Measurements from ENCODE around the gene DTNB. TPM values are rescaled to one million over a fixed set of nuclear protein-coding genes. Genes with fewer than 3 reads are reported as not detected.

DTNB gene
- total RNA-seq, 4 donors from 2014 or later, result 3.0 to 7.5 (median 4.3) TPM

- TF ChIP-seq POLR2A (IDR thresholded peaks at IDR 0.05; ENCODE audit: low read depth) (no peak), EP300 (IDR thresholded peaks at IDR 0.05) (no peak), POLR2AphosphoS5 (IDR thresholded peaks at IDR 0.05) (no peak), CTCF (IDR thresholded peaks at IDR 0.05) (no peak)
- Histone ChIP-seq H3K27me3 (peaks cover 0 to 8% (median 0%) of the 10 kb centered on the region in 4 donors), H3K4me1 (peaks cover 6 to 16% (median 15%) of the 10 kb centered on the region in 4 donors), H3K9me3 (no peaks in the 10 kb centered on the region), H3K4me3 (no peak overlapping the region), H3K27ac (replicated peaks in 1 of 4) (no peak overlapping the region), H3K36me3 (no peaks in the 10 kb centered on the region)
- intact Hi-C loops (cut with DNase I), result loop anchor here (10.0 kb wide), 1 partner anchor 300 kb away; no protein-coding TSS in a partner anchor
- DNase-seq (ENCODE audit: extremely low spot score), result no peak
- 57% methylated on average over 5 of the region's 5 CpGs for WGBS
Measured at GRCh38 chr2:25365241-25365640, 308.1 kb downstream of the DTNB start.

GRCh38 chr2:25363733-25364132 lies 309.6 kb downstream of the DTNB start:
- DNase-seq (ENCODE audit: extremely low spot score), result no peak
- intact Hi-C loops (cut with DNase I), result loop anchor here (10.0 kb wide), 1 partner anchor 301 kb away; no protein-coding TSS in a partner anchor
- no peak overlapping the region for H3K4me3 ChIP-seq
- H3K27ac ChIP-seq (replicated peaks in 1 of 4), result no peak overlapping the region
- WGBS, result 89% methylated on average over 7 of the region's 7 CpGs
- no peaks in the 10 kb centered on the region for H3K9me3 ChIP-seq
- H3K27me3 ChIP-seq, result peaks cover 0 to 12% (median 0%) of the 10 kb centered on the region in 4 donors
- H3K4me1 ChIP-seq, result peaks cover 6 to 16% (median 15%) of the 10 kb centered on the region in 4 donors
- no peak for TF ChIP-seq CTCF (IDR thresholded peaks at IDR 0.05)
- no peak for TF ChIP-seq EP300 (IDR thresholded peaks at IDR 0.05)
- no peak for TF ChIP-seq POLR2A (IDR thresholded peaks at IDR 0.05; ENCODE audit: low read depth)
- TF ChIP-seq POLR2AphosphoS5 (IDR thresholded peaks at IDR 0.05), result no peak
- no peaks in the 10 kb centered on the region for H3K36me3 ChIP-seq

DNA sequence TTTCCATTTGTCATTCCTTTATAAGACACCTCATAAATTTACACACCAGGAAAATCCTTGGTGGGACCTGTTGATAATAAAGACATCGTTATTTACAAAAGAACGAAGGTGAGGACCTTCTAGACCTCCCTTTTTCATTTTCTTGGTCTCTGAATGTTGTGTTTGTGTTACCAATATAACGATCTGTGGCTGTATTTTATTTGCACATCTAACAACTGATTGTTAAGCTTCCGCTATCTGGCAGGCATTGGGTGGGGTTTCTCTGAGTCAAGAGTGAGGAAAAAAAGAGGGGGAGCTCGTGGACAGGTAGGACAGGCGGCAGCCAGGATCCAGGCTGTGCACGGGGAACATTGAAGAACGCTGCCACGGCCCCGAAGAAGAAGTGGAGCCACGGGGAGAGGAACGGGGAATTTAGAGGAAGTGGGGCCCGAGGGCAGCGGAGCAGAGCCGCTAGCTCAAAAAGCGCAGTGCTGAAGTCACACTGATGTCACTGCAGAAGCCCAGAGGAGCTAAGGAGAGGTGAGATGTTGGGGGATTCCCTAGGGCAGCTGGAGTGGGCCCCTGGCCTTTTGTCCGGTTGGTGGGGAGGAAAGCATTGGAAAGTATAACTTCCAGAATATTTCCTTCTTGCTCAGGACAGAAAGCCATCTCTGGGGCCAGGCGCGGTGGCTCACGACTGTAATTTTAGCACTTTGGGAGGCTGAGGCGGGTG lies 310.8 kb downstream of the DTNB start:
- Histone ChIP-seq H3K27me3 (peaks cover 0 to 12% (median 0%) of the 10 kb centered on the region in 4 donors), H3K4me1 (peaks cover 6 to 16% (median 15%) of the 10 kb centered on the region in 4 donors), H3K27ac (replicated peaks in 1 of 4) (peak overlapping the region; percentile 54 to 69 (median 60)), H3K4me3 (peak overlapping the region; percentile 44 to 58 (median 50)), H3K9me3 (no peaks in the 10 kb centered on the region), H3K36me3 (no peaks in the 10 kb centered on the region)
- intact Hi-C loops (cut with DNase I), result loop anchor here (10.0 kb wide), 1 partner anchor 302 kb away; no protein-coding TSS in a partner anchor
- WGBS, result 54% methylated on average over 21 of the region's 21 CpGs
- TF ChIP-seq CTCF (IDR thresholded peaks at IDR 0.05) (no peak), POLR2A (IDR thresholded peaks at IDR 0.05; ENCODE audit: low read depth) (no peak), POLR2AphosphoS5 (IDR thresholded peaks at IDR 0.05) (no peak)
- DNase-seq (ENCODE audit: extremely low spot score), result no peak

DNA sequence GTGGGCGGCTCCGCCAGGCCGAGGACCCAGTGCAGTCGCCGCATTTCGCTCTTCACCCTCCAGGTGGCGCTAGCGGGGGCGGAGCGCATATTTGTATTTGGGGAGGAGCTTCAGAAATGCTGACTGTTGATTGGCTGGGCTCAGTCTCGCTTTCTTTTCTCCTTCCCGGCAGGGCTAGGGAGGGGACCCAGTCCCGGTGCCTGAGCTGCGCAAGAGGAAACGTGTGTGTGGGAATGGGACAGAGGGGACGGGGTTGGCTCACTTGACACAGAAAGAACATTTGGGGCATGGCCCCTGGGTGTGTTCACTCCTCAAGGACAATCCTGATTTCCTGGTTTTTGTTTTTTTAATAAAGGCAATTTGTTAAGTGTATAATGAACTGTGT lies 311.3 kb downstream of the DTNB start:
- H3K27me3 ChIP-seq, result peaks cover 0 to 12% (median 0%) of the 10 kb centered on the region in 4 donors
- H3K27ac ChIP-seq (replicated peaks in 1 of 4), result peak overlapping the region; percentile 54 to 69 (median 60)
- peaks cover 6 to 16% (median 15%) of the 10 kb centered on the region in 4 donors for H3K4me1 ChIP-seq
- H3K4me3 ChIP-seq, result peak overlapping the region; percentile 44 to 58 (median 50)
- H3K9me3 ChIP-seq, result no peaks in the 10 kb centered on the region
- DNase-seq (ENCODE audit: extremely low spot score), result peak; percentile 99
- under 1% methylated on average over 15 of the region's 16 CpGs for WGBS
- no peaks in the 10 kb centered on the region for H3K36me3 ChIP-seq
- intact Hi-C loops (cut with DNase I), result loop anchor here (10.0 kb wide), 1 partner anchor 303 kb away; no protein-coding TSS in a partner anchor
- no peak for TF ChIP-seq POLR2A (IDR thresholded peaks at IDR 0.05; ENCODE audit: low read depth)
- TF ChIP-seq CTCF (IDR thresholded peaks at IDR 0.05), result peak in 2 of 3 experiments; percentile 97 to 99
- no peak for TF ChIP-seq EP300 (IDR thresholded peaks at IDR 0.05)
- TF ChIP-seq POLR2AphosphoS5 (IDR thresholded peaks at IDR 0.05), result peak; percentile 91 to 94

All from esophagus muscularis mucosa (tissue), 4 donors.